ENCODE measurements around the gene PELI1. TPM values are rescaled to one million over a fixed set of nuclear protein-coding genes. Genes with fewer than 3 reads are reported as not detected.

PELI1 gene
- polyA plus RNA-seq, 1 experiment, result 2.0 TPM

DNA sequence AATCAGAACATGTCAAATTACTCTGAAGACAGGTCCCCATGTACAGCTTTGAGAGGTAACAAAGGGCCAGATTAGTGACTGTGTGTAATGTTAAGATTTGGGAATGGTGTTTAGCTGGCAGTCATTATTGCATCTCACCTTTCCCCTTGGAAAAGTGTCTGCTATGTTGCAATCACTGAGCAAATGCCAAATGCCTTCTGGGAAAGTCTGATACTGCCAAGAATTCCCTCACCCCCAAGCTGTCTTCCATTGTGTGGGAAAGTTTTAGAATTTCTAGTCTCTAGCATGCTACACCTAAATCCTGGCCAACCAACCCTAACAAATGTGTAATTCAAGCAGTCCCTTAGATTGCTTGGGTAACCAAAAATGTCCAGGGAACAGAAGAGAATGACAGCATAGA lies 13.6 kb upstream of the PELI1 start:
- Histone ChIP-seq H3K4me3 (ENCODE audit: low read depth, low read length) (no peak overlapping the region), H3K36me3 (ENCODE audit: control insufficient read depth, insufficient read depth, low read length) (no peaks in the 10 kb centered on the region), H3K27me3 (ENCODE audit: control insufficient read depth, insufficient read depth, low read length) (peaks cover 2% of the 10 kb centered on the region)
- CTCF ChIA-PET, result interaction anchor here (0.8 kb wide), 1 partner anchor 18 kb away, joined by 3 read pairs; no protein-coding TSS in a partner anchor
- POLR2A ChIA-PET, result no interaction called here
- DNase-seq (ENCODE audit: low read depth), result no peak
- TF ChIP-seq, protein P1, sequence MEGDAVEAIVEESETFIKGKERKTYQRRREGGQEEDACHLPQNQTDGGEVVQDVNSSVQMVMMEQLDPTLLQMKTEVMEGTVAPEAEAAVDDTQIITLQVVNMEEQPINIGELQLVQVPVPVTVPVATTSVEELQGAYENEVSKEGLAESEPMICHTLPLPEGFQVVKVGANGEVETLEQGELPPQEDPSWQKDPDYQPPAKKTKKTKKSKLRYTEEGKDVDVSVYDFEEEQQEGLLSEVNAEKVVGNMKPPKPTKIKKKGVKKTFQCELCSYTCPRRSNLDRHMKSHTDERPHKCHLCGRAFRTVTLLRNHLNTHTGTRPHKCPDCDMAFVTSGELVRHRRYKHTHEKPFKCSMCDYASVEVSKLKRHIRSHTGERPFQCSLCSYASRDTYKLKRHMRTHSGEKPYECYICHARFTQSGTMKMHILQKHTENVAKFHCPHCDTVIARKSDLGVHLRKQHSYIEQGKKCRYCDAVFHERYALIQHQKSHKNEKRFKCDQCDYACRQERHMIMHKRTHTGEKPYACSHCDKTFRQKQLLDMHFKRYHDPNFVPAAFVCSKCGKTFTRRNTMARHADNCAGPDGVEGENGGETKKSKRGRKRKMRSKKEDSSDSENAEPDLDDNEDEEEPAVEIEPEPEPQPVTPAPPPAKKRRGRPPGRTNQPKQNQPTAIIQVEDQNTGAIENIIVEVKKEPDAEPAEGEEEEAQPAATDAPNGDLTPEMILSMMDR (IDR thresholded peaks at IDR 0.05; ENCODE audit: insufficient read depth, low read depth, low read length), result no peak

- TF ChIP-seq, protein P1 (IDR thresholded peaks at IDR 0.05; ENCODE audit: insufficient read depth, low read depth, low read length), result no peak
- no peaks in the 10 kb centered on the region for H3K36me3 ChIP-seq (ENCODE audit: control insufficient read depth, insufficient read depth, low read length)
- ChIA-PET POLR2A (no interaction called here), CTCF (interaction anchor here (0.9 to 1.6 kb wide), 2 partner anchors 20 to 21 kb away, joined by 4 read pairs; no protein-coding TSS in a partner anchor)
- no peak for DNase-seq (ENCODE audit: low read depth)
- peaks cover 4% of the 10 kb centered on the region for H3K27me3 ChIP-seq (ENCODE audit: control insufficient read depth, insufficient read depth, low read length)
- no peak overlapping the region for H3K4me3 ChIP-seq (ENCODE audit: low read depth, low read length)
Measured at GRCh38 chr2:64153811-64154210, 9.6 kb upstream of the PELI1 start.

GRCh38 chr2:64151476-64151875 lies 7.3 kb upstream of the PELI1 start:
- H3K27me3 ChIP-seq (ENCODE audit: control insufficient read depth, insufficient read depth, low read length), result peaks cover 4% of the 10 kb centered on the region
- ChIA-PET POLR2A (no interaction called here), CTCF (interaction anchor here (1.1 kb wide), 2 partner anchors 21 to 46 kb away, joined by 3 to 4 read pairs; no protein-coding TSS in a partner anchor)

GRCh38 chr2:64145714-64146113 lies 1.5 kb upstream of the PELI1 start:
- CTCF ChIA-PET, result interaction anchor here (1.2 kb wide), 1 partner anchor 28 kb away, joined by 3 read pairs; no protein-coding TSS in a partner anchor
- POLR2A ChIA-PET, result no interaction called here
- TF ChIP-seq, protein P1 (IDR thresholded peaks at IDR 0.05; ENCODE audit: insufficient read depth, low read depth, low read length), result no peak

More at GRCh38 chr2:64151476-64151875, 7.3 kb upstream of the PELI1 start:
- H3K36me3 ChIP-seq (ENCODE audit: control insufficient read depth, insufficient read depth, low read length), result no peaks in the 10 kb centered on the region
- DNase-seq (ENCODE audit: low read depth), result no peak
- TF ChIP-seq, protein P1 (IDR thresholded peaks at IDR 0.05; ENCODE audit: insufficient read depth, low read depth, low read length), result no peak
- no peak overlapping the region for H3K4me3 ChIP-seq (ENCODE audit: low read depth, low read length)

DNA sequence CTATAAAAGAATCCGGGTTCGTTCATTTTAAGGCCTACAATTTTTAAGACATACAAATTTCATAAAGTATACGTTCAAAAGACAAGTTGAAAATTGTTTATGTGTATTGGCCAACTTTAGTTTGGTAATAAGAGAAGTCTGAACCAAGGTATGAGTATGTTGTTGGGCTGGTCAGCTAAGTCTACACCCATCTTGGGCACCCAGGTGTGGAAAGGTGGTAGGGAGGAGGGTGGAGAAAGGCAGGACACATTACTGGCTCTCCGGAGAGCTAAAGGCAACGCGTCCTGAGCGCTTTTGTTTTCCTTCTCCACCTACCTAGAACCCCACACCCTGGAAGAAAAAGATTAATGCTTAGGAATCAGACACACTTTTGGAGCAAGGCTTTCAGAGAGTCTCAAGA lies 899 bp upstream of the PELI1 start:
- no peaks in the 10 kb centered on the region for H3K36me3 ChIP-seq (ENCODE audit: control insufficient read depth, insufficient read depth, low read length)

More at GRCh38 chr2:64145714-64146113, 1.5 kb upstream of the PELI1 start:
- H3K4me3 ChIP-seq (ENCODE audit: low read depth, low read length), result no peak overlapping the region
- 0 out of 2 replicates have a peak, but pooled peaks cover 2% of the 10 kb centered on the region for H3K27me3 ChIP-seq (ENCODE audit: control insufficient read depth, insufficient read depth, low read length)
- H3K36me3 ChIP-seq (ENCODE audit: control insufficient read depth, insufficient read depth, low read length), result no peaks in the 10 kb centered on the region
- DNase-seq (ENCODE audit: low read depth), result no peak

More for the DNA sequence above, 899 bp upstream of the PELI1 start:
- DNase-seq (ENCODE audit: low read depth), result no peak
- TF ChIP-seq, protein P1 (IDR thresholded peaks at IDR 0.05; ENCODE audit: insufficient read depth, low read depth, low read length), result no peak
- ChIA-PET POLR2A (no interaction called here), CTCF (no interaction called here)
- no peak overlapping the region for H3K4me3 ChIP-seq (ENCODE audit: low read depth, low read length)
- H3K27me3 ChIP-seq (ENCODE audit: control insufficient read depth, insufficient read depth, low read length), result 0 out of 2 replicates have a peak, but pooled peaks cover 2% of the 10 kb centered on the region
